ENCODE measurements around the gene RRP12. TPM values are rescaled to one million over a fixed set of nuclear protein-coding genes. Genes with fewer than 3 reads are reported as not detected.
A peak's percentile ranks its signal among the peaks of the same experiment; 100 is the strongest.
"Not testable (repeated sequence)": the region's sequence is repeated elsewhere in the genome, so short reads cannot be mapped to it uniquely, and the experiment has no call there.

RRP12 gene
- total RNA-seq, 3 donors from 2014 or later, result 7.7 to 17.7 (median 15.7) TPM

- H3K36me3 ChIP-seq, result peaks cover 3% of the 10 kb centered on the region
- TF ChIP-seq CTCF (IDR thresholded peaks at IDR 0.05) (no peak), POLR2AphosphoS5 (IDR thresholded peaks at IDR 0.05) (no peak), POLR2A (IDR thresholded peaks at IDR 0.05) (no peak)
- no peaks in the 10 kb centered on the region for H3K27me3 ChIP-seq
- H3K4me3 ChIP-seq, result peak overlapping the region in 1 of 3 donors; percentile 78
- DNase-seq (ENCODE audit: low spot score in 2 of 2), result no peak
- H3K9me3 ChIP-seq, result no peaks in the 10 kb centered on the region
- peaks cover 0 to 13% of the 10 kb centered on the region in 2 donors for H3K4me1 ChIP-seq
- intact Hi-C loops (cut with DNase I; ENCODE audit: low total_unique reads), result no loop called here
- peak overlapping the region; percentile 27 to 91 for H3K27ac ChIP-seq
These were observed 27.4 kb upstream of the RRP12 start for GRCh38 chr10:97428572-97428981.

- DNase-seq (ENCODE audit: low spot score in 2 of 2), result peak in 1 of 2 donors; percentile 49
- intact Hi-C loops (cut with DNase I; ENCODE audit: low total_unique reads), result no loop called here
- H3K27ac ChIP-seq, result peak overlapping the region; percentile 88 to 91
- peak in 1 of 3 donors; percentile 13 for TF ChIP-seq POLR2AphosphoS5 (IDR thresholded peaks at IDR 0.05)
- TF ChIP-seq POLR2A (IDR thresholded peaks at IDR 0.05), result no peak
- H3K9me3 ChIP-seq, result no peaks in the 10 kb centered on the region
- no peaks in the 10 kb centered on the region for H3K36me3 ChIP-seq
- peak overlapping the region; percentile 78 to 95 (median 89) for H3K4me3 ChIP-seq
- peaks cover 0 to 13% of the 10 kb centered on the region in 2 donors for H3K4me1 ChIP-seq
- no peaks in the 10 kb centered on the region for H3K27me3 ChIP-seq
These were observed 26.5 kb upstream of the RRP12 start for GRCh38 chr10:97427571-97428179.

GRCh38 chr10:97426776-97427570 is 25.8 kb upstream of the RRP12 start:
- no peaks in the 10 kb centered on the region for H3K27me3 ChIP-seq
- no peaks in the 10 kb centered on the region for H3K36me3 ChIP-seq
- H3K4me3 ChIP-seq, result peak overlapping the region; percentile 78 to 95 (median 89)
- TF ChIP-seq POLR2AphosphoS5 (IDR thresholded peaks at IDR 0.05) (no peak), POLR2A (IDR thresholded peaks at IDR 0.05) (no peak), CTCF (IDR thresholded peaks at IDR 0.05) (no peak)
- intact Hi-C loops (cut with DNase I; ENCODE audit: low total_unique reads), result no loop called here
- DNase-seq (ENCODE audit: low spot score in 2 of 2), result no peak
- H3K27ac ChIP-seq, result peak overlapping the region; percentile 88 to 91
- peaks cover 0 to 13% of the 10 kb centered on the region in 2 donors for H3K4me1 ChIP-seq
- H3K9me3 ChIP-seq, result no peaks in the 10 kb centered on the region

GRCh38 chr10:97425964-97426775 is 25.0 kb upstream of the RRP12 start, which contains the start of gene PGAM1:
Gene PGAM1 (plus strand): TSS chr10:97426191. CDS start chr10:97426308, 117 bp downstream.
- Histone ChIP-seq H3K9me3 (no peaks in the 10 kb centered on the region), H3K4me1 (peaks cover 0 to 13% of the 10 kb centered on the region in 2 donors), H3K27ac (peak within 1 kb of the TSS; percentile 88 to 91), H3K36me3 (no peaks in the 10 kb centered on the region), H3K27me3 (no peaks in the 10 kb centered on the region), H3K4me3 (peak within 1 kb of the TSS; percentile 78 to 95 (median 89))
- intact Hi-C loops (cut with DNase I; ENCODE audit: low total_unique reads), result no loop called here
- DNase-seq (ENCODE audit: low spot score in 2 of 2), result peak; percentile 94
- peak; percentile 23 for TF ChIP-seq POLR2A (IDR thresholded peaks at IDR 0.05)
- TF ChIP-seq POLR2AphosphoS5 (IDR thresholded peaks at IDR 0.05), result peak; percentile 42 to 78 (median 72)
- peak in 2 of 3 donors; percentile 46 to 52 for TF ChIP-seq CTCF (IDR thresholded peaks at IDR 0.05)

DNA sequence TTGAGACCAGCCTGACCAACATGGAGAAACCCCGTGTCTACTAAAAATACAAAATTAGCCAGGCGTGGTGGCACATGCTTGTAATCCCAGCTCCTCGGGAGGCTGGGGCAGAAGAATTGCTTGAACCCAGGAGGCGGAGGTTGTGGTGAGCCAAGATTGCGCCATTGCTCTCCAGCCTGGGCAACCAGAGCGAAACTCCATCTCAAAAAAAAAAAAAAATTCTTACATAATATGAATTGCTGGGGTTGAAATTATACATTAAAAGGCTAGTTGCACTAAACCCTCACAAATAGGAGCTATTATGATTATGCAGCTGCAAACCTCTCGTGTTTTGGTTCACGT is 22.6 kb upstream of the RRP12 start:
- H3K27me3 ChIP-seq; intact Hi-C loops (cut with DNase I; ENCODE audit: low total_unique reads); DNase-seq (ENCODE audit: low spot score in 2 of 2); H3K4me3 ChIP-seq; H3K9me3 ChIP-seq; H3K36me3 ChIP-seq: not testable (repeated sequence)
- Histone ChIP-seq H3K27ac (peak overlapping the region in 1 of 2 donors; percentile 66), H3K4me1 (peaks cover 0 to 13% of the 10 kb centered on the region in 2 donors)
